GM19023 (cell line): ENCODE data around the gene DDX27.

Experiments
- ATAC-seq: cut with Tn5 transposase; IDR thresholded peaks from one replicate; pipeline ENCODE4 v1.9.1; 2021; ENCODE audit warnings: mild to moderate bottlenecking, moderate library complexity; ENCODE audit not compliant: unreplicated experiment

Gene DDX27

DNA sequence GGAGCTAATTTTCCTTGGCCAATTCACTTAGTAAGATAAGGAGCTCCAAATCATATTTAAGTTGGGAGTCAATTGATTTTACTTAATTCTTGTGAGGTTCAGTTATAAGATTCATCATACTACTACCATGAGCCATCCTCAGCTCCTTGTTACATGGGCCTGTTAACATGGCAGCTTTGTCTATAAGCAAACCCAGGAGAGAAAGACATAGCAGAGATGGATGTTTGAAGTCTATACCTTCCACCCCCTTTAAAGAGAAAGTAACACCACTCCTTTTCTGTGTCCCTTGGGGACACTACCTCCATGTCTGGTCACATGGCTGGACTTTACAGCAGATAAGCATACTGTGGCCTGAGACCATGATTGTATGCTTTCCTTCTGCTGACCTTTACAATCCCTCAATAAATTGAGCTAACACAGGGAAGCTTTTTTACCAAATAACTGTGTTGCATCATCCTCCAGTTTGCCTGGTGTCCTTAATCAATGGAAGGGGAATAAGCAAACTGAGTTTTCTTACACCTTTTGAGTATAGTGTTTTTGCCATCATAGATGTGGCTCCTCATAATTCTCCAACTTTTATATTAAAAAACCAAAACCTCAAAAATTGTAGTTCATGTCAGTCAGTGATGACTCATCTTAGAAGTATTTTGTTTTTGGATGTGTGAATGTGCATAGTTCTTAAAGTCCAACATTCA is 68.5 kb downstream of the DDX27 start:
- ATAC-seq, result no peak

DNA sequence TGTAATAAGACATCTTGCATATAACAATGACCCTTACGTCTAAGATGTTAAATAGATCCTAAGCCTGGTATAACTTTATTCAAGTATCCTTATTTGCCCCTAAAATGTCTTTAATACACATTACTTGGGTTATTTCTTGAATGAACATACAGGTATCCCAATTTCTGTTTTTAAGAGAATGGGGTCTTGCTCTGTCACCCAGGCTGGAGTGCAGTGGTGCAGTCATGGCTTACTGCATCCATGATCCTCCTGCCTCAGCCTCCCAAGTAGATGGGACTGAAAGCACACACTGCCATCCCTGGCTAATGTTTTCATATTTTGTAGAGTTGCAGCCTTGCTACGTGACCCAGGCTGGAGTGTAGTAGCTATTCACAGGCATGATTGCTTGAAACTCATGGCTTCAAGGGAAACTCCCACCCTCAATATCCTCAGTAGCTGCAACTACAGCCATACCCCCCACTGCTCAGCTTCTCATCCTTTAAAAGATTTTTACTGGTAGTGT is 69.1 kb downstream of the DDX27 start:
- ATAC-seq, result no peak

DNA sequence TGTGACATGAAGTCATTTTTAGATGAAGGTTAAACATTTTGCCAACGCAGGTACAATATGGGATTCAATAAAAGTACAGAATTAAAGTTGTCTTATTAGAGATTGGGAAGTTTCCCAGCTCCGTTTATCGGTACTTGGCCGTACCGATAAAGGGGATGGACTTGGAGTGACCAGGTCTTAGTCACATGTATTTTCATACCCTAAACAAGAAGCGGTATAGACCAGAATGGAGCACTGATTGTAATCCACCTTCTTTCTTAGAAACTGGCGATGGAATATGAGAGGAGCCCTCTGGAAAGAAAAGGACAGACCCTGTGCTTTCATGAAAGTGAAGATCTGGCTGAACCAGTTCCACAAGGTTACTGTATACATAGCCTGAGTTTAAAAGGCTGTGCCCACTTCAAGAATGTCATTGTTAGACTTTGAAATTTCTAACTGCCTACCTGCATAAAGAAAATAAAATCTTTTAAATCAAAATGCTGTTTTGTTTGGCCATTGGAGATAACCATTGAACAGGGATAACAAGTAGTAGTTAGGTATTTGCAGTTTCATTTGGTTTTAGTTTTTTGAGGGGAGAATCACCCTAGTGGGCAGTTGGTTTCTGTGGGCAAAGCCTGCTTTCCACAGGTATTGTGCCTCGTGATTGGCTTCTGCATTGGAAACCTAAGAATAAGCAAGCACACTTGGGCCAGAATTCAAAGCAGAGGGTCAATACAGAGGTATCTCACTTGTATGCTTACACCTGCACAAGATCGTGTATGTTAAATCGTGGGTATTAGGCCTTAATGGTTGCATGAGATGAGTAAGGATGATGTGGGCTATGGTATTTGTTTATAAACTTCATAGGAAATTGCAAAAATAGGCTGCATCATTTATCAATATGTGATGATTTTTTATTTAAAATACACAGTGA is 69.8 kb downstream of the DDX27 start:
- ATAC-seq, result no peak

DNA sequence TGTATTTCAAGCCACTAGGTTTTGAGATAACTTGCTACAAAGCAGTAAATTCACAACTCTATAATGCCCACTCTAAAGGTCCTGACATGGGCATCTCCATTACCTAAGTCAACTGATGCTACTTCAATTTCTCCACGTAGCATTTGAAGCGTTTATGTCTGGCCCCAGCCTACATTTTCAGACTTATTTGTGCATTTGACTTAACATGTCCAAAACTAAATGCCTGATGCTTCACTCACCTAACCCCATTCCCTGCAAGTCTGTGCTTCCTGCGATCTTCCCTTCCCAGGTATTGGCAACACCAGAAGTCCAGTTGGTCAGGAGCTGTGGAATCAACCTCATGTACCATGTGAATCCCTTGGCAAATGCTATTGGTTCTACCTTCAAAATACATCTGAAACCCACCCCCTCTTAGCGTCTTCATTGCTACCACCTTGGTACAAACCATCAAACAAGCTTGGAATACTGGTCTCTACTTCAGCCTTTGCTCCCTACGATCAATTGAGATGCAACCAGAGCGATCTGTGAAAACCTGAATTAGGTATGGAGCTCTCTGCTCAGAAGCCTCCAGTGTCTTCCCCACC is 71.5 kb downstream of the DDX27 start:
- no peak for ATAC-seq

DNA sequence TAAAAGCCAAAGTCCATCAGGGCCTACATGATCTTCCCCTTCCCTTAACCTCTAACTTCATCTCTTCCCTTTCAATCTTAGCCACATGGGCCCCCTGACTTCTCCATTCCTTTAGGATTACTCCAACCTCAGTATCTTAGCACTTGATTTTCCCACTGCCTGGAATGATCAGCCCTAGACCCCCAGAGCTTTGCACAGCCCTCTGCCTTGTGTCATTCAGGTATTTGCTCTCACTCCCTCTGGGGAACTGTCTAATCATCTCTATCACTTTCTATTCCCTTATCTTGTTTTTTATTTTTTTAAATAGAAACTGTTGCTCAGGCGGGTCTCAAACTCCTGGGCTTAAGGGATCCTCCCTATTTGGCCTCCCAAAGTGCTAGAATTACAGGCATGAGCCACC is 72.0 kb downstream of the DDX27 start:
- no peak for ATAC-seq

DNA sequence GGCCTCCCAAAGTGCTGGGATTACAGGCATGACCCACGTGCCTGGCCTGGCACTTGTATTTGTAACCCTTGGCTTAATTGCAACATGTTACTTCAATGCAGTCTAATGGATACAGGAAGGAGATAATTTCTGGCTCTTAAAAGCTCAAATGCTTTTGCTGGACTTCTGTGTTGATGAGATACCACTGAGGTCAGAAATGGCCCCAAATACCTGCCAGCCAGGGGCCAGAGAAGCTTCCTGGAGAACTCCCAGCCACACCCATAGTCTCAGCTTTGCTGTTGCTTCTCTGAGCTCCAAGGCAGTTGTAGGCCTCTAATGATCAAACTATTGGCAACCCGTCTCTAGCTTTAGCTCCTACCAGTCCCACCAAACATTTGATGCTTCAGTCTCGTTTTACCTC is 72.8 kb downstream of the DDX27 start:
- no peak for ATAC-seq

DNA sequence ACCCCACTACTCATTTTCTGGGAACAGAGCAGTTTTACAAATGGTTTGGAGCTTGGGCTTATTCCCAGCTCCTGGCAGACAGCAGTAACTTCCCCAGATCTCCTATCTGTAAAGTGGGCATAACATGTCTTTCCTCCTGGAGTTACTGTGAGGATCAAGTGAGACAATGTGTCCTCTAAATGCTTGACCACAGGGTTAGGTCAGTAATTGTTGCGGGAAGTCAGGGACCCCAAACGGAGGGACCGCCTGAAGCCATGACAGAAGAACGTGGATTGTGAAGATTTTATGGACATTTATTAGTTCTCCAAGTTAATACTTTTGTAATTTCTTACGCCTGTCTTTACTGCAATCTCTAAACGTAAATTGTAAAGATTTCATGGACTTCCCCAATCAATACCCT is 73.9 kb downstream of the DDX27 start:
- no peak for ATAC-seq
